BLaER1 (cell line): ENCODE data around the gene TMPRSS4.

Experiments used
- H3K27ac ChIP-seq: shearing (Covaris generic); formaldehyde crosslinking; 2 replicates; pipeline ENCODE4 v1.8.1; 2022
- H3K27me3 ChIP-seq: shearing (Covaris generic); formaldehyde crosslinking; 2 replicates; pipeline ENCODE4 v1.8.1; 2022
- H3K36me3 ChIP-seq: shearing (Covaris generic); formaldehyde crosslinking; 2 replicates; pipeline ENCODE4 v1.8.1; 2022
- H3K4me1 ChIP-seq: shearing (Covaris generic); formaldehyde crosslinking; 2 replicates; pipeline ENCODE4 v1.8.1; 2022
- H3K4me2 ChIP-seq: shearing (Covaris generic); formaldehyde crosslinking; 2 replicates; pipeline ENCODE4 v1.8.1; 2022
- H3K4me3 ChIP-seq: shearing (Covaris generic); formaldehyde crosslinking; 2 replicates; pipeline ENCODE4 v1.8.1; 2022
- H3K9ac ChIP-seq: shearing (Covaris generic); formaldehyde crosslinking; 2 replicates; pipeline ENCODE4 v1.8.1; 2022
- H3K9me3 ChIP-seq: shearing (Covaris generic); formaldehyde crosslinking; 2 replicates; pipeline ENCODE4 v1.8.1; 2022
- H4K20me1 ChIP-seq: shearing (Covaris generic); formaldehyde crosslinking; 2 replicates; pipeline ENCODE4 v1.8.1; 2022
- Cebpa-rat ChIP-seq: shearing (Covaris generic); IDR thresholded peaks from 2 replicates; pipeline ENCODE4 v1.8.1; 2022

TMPRSS4 gene

DNA sequence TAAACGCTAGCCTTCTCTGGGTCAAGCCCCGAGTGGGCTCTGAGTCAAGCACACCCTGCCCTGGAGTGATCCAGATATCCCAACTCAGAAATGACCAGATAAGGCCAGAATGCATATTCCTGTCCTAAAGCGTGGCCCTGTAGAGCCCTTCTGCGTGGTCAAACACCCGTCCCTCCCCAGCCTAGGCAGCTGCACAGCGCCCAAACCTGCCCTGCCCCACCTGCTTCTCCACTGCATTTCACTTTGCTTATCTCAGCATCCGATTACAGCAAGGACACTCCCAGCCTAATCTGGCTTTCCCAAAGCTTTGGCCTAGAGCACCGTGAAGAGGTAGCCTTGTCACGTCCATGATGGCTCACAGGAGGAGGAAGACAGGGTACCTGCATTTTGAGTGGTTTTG is 11.9 kb upstream of the TMPRSS4 start:
- no peak for TF ChIP-seq Cebpa-rat
- Histone ChIP-seq H3K9ac (no peak overlapping the region), H4K20me1 (no peaks in the 10 kb centered on the region), H3K27me3 (no peaks in the 10 kb centered on the region), H3K4me1 (no peaks in the 10 kb centered on the region), H3K4me2 (no peak overlapping the region), H3K9me3 (no peaks in the 10 kb centered on the region), H3K36me3 (no peaks in the 10 kb centered on the region), H3K4me3 (no peak overlapping the region), H3K27ac (no peak overlapping the region)

DNA sequence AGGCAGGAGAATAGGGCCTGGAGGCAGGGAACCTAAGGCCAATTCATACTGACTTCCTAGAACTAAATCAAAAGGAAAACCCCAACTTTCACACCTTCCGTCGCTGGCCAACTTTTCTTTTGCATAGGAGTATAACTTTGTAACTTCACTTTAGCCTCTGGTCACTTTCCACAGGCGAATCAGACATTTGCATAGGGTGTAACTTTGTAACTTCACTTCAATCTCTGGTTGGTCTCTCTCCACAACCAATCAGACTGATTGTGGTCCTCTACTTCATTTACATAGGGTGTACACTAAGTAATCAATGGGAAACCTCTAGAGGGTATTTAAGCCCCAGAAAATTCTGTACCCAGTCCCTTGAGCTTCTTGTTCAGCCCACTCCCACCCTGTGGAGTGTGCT is 11.5 kb upstream of the TMPRSS4 start:
- H3K36me3 ChIP-seq, result no peaks in the 10 kb centered on the region
- H3K4me3 ChIP-seq, result no peak overlapping the region
- H3K9me3 ChIP-seq, result no peaks in the 10 kb centered on the region
- H3K4me1 ChIP-seq, result no peaks in the 10 kb centered on the region
- H3K9ac ChIP-seq, result no peak overlapping the region
- no peak overlapping the region for H3K27ac ChIP-seq
- H4K20me1 ChIP-seq, result no peaks in the 10 kb centered on the region
- no peak overlapping the region for H3K4me2 ChIP-seq
- TF ChIP-seq Cebpa-rat, result no peak
- H3K27me3 ChIP-seq, result no peaks in the 10 kb centered on the region

DNA sequence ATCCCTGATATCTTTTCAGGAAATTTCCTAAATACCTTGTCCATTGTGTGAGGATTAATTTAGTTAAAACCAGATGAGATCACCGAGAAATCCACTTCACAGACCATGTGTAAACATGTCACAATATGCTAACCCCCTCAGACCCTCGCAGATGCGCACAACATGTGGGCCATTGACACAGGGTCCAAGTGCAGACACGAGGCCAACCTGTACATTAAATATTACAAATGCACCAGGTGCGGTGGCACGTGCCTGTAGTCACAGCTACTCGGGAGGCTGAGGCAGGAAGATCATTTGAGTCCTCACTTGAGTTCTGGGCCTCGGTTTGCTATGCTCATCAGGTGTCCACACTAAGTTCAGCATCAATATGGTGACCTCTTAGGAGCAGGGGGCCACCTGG is 9.9 kb upstream of the TMPRSS4 start:
- no peaks in the 10 kb centered on the region for H3K9me3 ChIP-seq
- no peak overlapping the region for H3K9ac ChIP-seq
- no peaks in the 10 kb centered on the region for H3K27me3 ChIP-seq
- no peak overlapping the region for H3K4me2 ChIP-seq
- H3K27ac ChIP-seq, result no peak overlapping the region
- TF ChIP-seq Cebpa-rat, result no peak
- no peaks in the 10 kb centered on the region for H3K36me3 ChIP-seq
- no peaks in the 10 kb centered on the region for H4K20me1 ChIP-seq
- no peak overlapping the region for H3K4me3 ChIP-seq
- no peaks in the 10 kb centered on the region for H3K4me1 ChIP-seq

- Histone ChIP-seq H3K4me3 (no peak overlapping the region), H3K4me1 (no peaks in the 10 kb centered on the region), H4K20me1 (no peaks in the 10 kb centered on the region), H3K36me3 (no peaks in the 10 kb centered on the region), H3K27me3 (no peaks in the 10 kb centered on the region), H3K27ac (no peak overlapping the region), H3K9me3 (no peaks in the 10 kb centered on the region), H3K4me2 (no peak overlapping the region), H3K9ac (no peak overlapping the region)
- no peak for TF ChIP-seq Cebpa-rat
Observed at GRCh38 chr11:118068206-118068944, 8.5 kb upstream of the TMPRSS4 start.

GRCh38 chr11:118068945-118069612 is 7.8 kb upstream of the TMPRSS4 start:
- TF ChIP-seq Cebpa-rat, result no peak

DNA sequence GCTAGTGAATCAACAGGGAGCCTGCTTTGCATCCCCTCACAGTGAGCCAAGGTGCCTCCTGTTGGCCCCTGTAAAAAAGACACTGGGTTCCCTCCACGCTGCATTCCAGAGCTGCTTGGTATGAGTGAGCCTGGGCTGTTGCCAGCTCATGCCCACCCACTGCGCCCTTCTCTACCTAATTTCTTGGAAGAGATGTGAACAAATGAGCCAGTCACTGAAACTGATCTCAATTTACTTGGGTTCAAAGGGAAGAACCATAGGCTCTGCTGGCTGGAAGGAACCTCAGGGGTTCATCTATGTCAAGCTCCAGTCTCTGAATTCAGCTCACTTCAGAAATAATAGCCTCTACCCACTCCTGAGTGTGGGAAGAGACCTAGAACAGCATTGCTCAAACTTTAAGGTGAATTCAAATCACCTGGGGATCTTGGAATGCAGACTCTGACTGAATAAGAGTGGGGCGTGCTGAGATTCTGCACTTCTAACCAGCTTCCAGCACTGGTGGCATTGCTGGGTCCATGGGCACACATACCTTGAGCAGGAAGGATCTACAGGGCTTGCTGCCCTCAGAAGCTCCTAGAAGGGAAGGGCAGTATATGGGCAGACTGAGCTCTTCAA is 5.4 kb upstream of the TMPRSS4 start:
- Histone ChIP-seq H3K27ac (no peak overlapping the region), H3K36me3 (no peaks in the 10 kb centered on the region), H3K27me3 (no peaks in the 10 kb centered on the region), H3K9me3 (no peaks in the 10 kb centered on the region), H3K9ac (no peak overlapping the region), H3K4me1 (no peaks in the 10 kb centered on the region), H3K4me3 (no peak overlapping the region), H4K20me1 (no peaks in the 10 kb centered on the region), H3K4me2 (no peak overlapping the region)
- no peak for TF ChIP-seq Cebpa-rat

More at GRCh38 chr11:118068945-118069612, 7.8 kb upstream of the TMPRSS4 start:
- Histone ChIP-seq H3K4me2 (no peak overlapping the region), H3K4me3 (no peak overlapping the region), H3K9me3 (no peaks in the 10 kb centered on the region), H3K4me1 (no peaks in the 10 kb centered on the region), H3K27ac (no peak overlapping the region), H3K9ac (no peak overlapping the region), H3K27me3 (no peaks in the 10 kb centered on the region), H4K20me1 (no peaks in the 10 kb centered on the region), H3K36me3 (no peaks in the 10 kb centered on the region)

DNA sequence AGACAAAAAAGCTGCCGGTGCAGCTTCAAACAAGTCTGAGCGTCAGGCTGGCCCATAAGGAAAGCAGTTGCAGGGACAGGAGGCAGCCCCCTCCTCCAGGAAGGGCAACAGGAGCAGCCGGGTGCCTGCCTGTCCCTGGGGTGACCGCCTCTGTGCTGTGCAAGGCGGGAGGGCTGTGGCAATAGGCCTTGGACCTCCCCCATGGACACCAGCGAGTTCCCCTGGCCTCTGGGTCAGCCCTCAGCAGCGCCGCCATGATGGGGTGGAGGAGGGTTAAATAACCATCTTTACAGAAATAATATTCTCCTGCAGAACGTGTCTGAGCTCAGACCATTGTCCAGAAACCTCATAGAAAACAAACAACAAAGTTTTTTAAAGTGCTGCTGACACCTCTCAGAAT is 3.3 kb upstream of the TMPRSS4 start:
- Histone ChIP-seq H3K9me3 (no peaks in the 10 kb centered on the region), H3K27me3 (no peaks in the 10 kb centered on the region), H3K4me2 (no peak overlapping the region), H3K4me1 (no peaks in the 10 kb centered on the region), H3K4me3 (no peak overlapping the region), H3K36me3 (no peaks in the 10 kb centered on the region), H4K20me1 (no peaks in the 10 kb centered on the region), H3K9ac (no peak overlapping the region), H3K27ac (no peak overlapping the region)
- TF ChIP-seq Cebpa-rat, result no peak

- Histone ChIP-seq H3K4me1 (no peaks in the 10 kb centered on the region), H3K9me3 (no peaks in the 10 kb centered on the region), H4K20me1 (no peaks in the 10 kb centered on the region), H3K27me3 (no peaks in the 10 kb centered on the region), H3K9ac (no peak overlapping the region), H3K4me2 (no peak overlapping the region), H3K36me3 (no peaks in the 10 kb centered on the region), H3K4me3 (no peak overlapping the region), H3K27ac (no peak overlapping the region)
- TF ChIP-seq Cebpa-rat, result no peak
Observed at GRCh38 chr11:118074091-118074685, 2.7 kb upstream of the TMPRSS4 start.

DNA sequence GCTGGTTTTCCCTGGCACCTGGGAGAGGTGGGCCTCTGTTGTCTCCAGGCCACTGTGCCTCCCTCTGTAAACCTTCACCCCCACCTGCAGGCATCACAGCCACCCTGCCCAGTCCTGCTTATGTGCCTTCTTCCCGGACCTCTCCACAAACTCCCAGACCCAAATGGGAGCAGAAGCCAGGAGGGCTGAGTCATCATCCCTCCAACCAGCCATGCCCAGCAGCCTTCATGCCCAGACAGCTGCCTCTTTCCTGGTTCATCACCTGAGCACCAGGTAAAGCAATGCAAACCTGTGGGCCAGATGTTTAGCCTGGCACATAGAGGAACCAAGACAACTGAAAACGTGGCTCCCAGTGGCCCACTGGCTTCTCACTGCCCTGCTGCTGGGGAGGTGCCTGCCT is 2.1 kb upstream of the TMPRSS4 start:
- H3K4me1 ChIP-seq, result no peaks in the 10 kb centered on the region
- no peak overlapping the region for H3K9ac ChIP-seq
- no peaks in the 10 kb centered on the region for H4K20me1 ChIP-seq
- no peak overlapping the region for H3K4me2 ChIP-seq
- no peak overlapping the region for H3K27ac ChIP-seq
- H3K4me3 ChIP-seq, result no peak overlapping the region
- no peaks in the 10 kb centered on the region for H3K27me3 ChIP-seq
- no peaks in the 10 kb centered on the region for H3K9me3 ChIP-seq
- TF ChIP-seq Cebpa-rat, result no peak
- no peaks in the 10 kb centered on the region for H3K36me3 ChIP-seq

DNA sequence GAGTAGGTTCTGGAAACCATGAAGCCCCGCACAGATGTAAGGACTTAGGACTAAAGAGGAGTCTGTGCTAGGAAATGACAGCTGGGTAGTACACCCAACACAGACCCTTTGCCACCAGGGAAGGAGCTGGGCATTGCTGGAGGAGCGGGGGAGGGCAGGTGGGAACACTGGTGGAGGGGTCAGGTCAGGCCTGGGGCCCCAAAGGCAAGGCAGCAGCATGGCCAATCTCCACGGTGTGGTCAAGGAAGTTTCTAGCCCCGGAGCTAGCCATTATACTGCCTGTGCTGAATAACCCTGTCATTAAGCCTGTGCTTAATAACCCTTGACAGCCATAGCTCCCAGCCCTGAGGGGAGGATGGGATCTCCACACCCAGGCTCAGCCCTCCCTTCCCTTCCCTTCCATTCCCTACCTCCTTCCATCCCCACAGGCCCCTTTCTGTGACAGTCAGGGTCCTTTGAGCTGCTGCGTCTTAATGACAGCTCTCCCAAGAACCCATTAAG is 2.1 kb downstream of the TMPRSS4 start:
- Histone ChIP-seq H3K4me1 (peaks cover 22% of the 10 kb centered on the region), H3K27ac (no peak overlapping the region), H3K9ac (no peak overlapping the region), H3K9me3 (no peaks in the 10 kb centered on the region), H3K4me3 (no peak overlapping the region), H3K27me3 (no peaks in the 10 kb centered on the region), H3K4me2 (no peak overlapping the region), H3K36me3 (no peaks in the 10 kb centered on the region), H4K20me1 (no peaks in the 10 kb centered on the region)
- TF ChIP-seq Cebpa-rat, result no peak
